K562 (cell line): ENCODE data around the gene DHX35. TPM values are rescaled to one million over a fixed set of nuclear protein-coding genes. Genes with fewer than 3 reads are reported as not detected.

ENCODE experiments used
- CTCFL ChIP-seq: IDR thresholded peaks from 2 replicates; pipeline ENCODE4 v1.6.1; 2011; ENCODE audit warnings: borderline replicate concordance, low read depth, mild to moderate bottlenecking, moderate library complexity, low read length; ENCODE audit not compliant: insufficient read depth, poor library complexity, severe bottlenecking
- ILK ChIP-seq: fragments of 450-650 bp; IDR thresholded peaks from 2 replicates; pipeline ENCODE4 v1.6.1; 2016; ENCODE audit warnings: missing genetic modification characterization, low read depth, mild to moderate bottlenecking, missing compliant biosample characterization, moderate library complexity, borderline replicate concordance
- RERE ChIP-seq: sonication (generic); formaldehyde crosslinking; IDR thresholded peaks from 2 replicates; pipeline ENCODE4 v1.8.0; 2023; ENCODE audit warnings: missing genetic modification reagents, mild to moderate bottlenecking, borderline replicate concordance
- TARDBP ChIP-seq: fragments of 450-650 bp; IDR thresholded peaks from 2 replicates; pipeline ENCODE4 v1.6.1; 2016
- ZBTB43 ChIP-seq: sonication (generic); formaldehyde crosslinking; IDR thresholded peaks from 2 replicates; pipeline ENCODE4 v1.8.0; 2023; ENCODE audit warnings: mild to moderate bottlenecking, missing genetic modification reagents
- ZNF121 ChIP-seq: sonication (generic); formaldehyde crosslinking; conservative IDR thresholded peaks from 2 replicates; pipeline ENCODE4 v1.8.0; 2022; ENCODE audit warnings: missing genetic modification reagents
- ZNF431 ChIP-seq: sonication (generic); formaldehyde crosslinking; IDR thresholded peaks from 2 replicates; pipeline ENCODE4 v1.8.0; 2022; ENCODE audit warnings: mild to moderate bottlenecking, missing genetic modification reagents
- ZNF696 ChIP-seq: fragments of 250-450 bp; sonication (Bioruptor Pico); conservative IDR thresholded peaks from 2 replicates; pipeline ENCODE4 v1.4.0; 2020; ENCODE audit warnings: mild to moderate bottlenecking, moderate library complexity
- polyA plus RNA-seq, 8 experiments: library from polyadenylated mRNA; depleted of rRNA in 4 of 8; stranded (reverse) in 5 of 8; unstranded in 3 of 8; fragments of >200 nt; fragmentation: Nextera tagmentation in 2 of 8; fragmentation: Illumina TruSeq in 1 of 8; extraction: Ambion mirVana in 2 of 8; extraction: Trizol in 1 of 8; gene quantifications; 2 replicates each; pipeline versions ENCODE4 v1.2.1 to v1.2.3, GENCODE V29; 2011 to 2014; ENCODE audit warnings: inconsistent platforms in 1 of 8, missing spikeins in 1 of 8
- total RNA-seq, 7 experiments: library from RNA; depleted of rRNA in 6 of 7; stranded (reverse); fragments of >200 nt in 6 of 7; fragmentation: Illumina TruSeq in 2 of 7; extraction: Trizol in 2 of 7; gene quantifications; 2 replicates each; pipeline versions ENCODE4 v1.2.1 to v1.2.3, GENCODE V29; 2011 to 2021; ENCODE audit warnings: low replicate concordance in 1 of 7

Gene DHX35
- total and polyA plus RNA-seq, 9 of the 15 experiments (the other 6 are each of a cell fraction or from before 2014, with no cell fraction given) = 6.5 to 25.6 (median 16.9) TPM

GRCh38 chr20:39038047-39038446, 75.9 kb downstream of the DHX35 start (continued):
- TF ChIP-seq ZNF121 (CRISPR knock-in tag) = no peak
- no peak for TF ChIP-seq ZNF431
- no peak for TF ChIP-seq ZBTB43 (CRISPR knock-in tag)
- no peak for TF ChIP-seq ILK (tag)
- TF ChIP-seq TARDBP = no peak
- no peak for TF ChIP-seq ZNF696 (CRISPR knock-in tag)
- TF ChIP-seq CTCFL = no peak
- TF ChIP-seq RERE = no peak
